HG03439 (cell line): ENCODE measurements around the gene MYO3A.
"Not testable (repeated sequence)": the region's sequence is repeated elsewhere in the genome, so short reads cannot be mapped to it uniquely, and the experiment has no call there.

ENCODE experiments used
- ATAC-seq: cut with Tn5 transposase; IDR thresholded peaks from one replicate; pipeline ENCODE4 v1.9.1; 2021; ENCODE audit warnings: mild to moderate bottlenecking, moderate library complexity; ENCODE audit not compliant: unreplicated experiment

The MYO3A gene

DNA sequence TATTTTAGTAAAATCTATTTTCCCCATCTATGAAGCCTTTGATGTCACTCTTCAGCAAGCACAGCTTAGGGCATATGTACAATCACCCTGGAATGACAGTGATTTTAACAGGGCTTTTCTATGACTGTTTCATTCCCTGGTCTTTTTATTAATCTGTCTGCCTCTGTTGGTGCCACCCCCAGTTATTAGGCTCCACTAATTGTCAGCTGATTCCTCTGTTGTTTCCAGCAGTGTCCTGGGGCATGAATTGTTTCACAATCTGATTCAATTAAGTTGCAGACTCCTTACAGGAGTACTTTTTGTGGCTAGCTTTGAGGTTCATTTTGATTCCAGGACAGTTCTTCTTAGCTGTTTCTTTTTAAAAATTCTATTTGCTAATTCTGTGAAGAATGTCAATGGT, 38.6 kb downstream of the MYO3A start:
- ATAC-seq: no peak

DNA sequence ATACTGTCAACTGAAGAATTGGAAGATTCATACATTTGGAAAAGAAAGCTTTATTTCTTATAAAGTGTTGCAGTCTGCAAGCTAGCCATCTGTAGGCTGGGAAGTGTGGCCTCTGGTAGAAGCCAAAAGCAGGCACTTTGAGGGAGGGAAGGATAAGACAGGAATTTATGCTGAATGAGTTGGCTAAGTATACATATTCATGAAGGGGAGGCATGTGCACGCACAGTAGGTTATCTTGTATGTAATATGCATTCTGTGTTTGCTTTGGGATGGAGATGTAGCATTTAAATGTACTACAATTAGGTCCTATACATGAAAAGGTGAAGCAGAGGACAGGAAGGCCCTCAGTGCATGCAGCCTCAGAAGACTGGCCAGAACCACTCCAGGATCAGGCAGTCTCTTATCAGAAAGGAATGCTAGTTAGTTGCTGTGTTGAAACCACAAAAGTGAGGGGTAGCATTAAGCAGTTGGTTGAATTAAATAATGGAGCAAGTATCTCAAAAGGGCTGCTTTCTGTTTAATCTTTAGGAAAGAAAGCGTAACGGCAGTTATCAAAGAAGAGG, 40.9 kb downstream of the MYO3A start:
- ATAC-seq: no peak

DNA sequence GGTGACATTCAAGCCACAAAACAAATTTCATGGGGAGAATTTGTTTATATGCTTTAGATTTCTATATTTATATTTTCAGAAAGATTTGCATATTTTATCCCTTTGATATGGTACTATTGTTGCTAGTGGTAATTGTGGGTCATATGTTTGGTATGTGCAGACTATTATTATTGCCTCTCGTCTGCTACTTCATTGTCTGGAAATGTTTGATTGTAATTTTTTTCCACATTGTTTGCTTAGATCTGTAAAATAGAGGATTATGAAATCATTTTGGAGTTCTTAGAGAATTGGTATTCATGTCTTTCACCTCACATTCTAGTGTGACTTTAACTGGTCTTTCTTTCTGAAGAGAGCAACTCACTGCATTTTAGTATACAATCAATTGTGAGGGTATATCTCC, 44.7 kb downstream of the MYO3A start:
- no peak for ATAC-seq

DNA sequence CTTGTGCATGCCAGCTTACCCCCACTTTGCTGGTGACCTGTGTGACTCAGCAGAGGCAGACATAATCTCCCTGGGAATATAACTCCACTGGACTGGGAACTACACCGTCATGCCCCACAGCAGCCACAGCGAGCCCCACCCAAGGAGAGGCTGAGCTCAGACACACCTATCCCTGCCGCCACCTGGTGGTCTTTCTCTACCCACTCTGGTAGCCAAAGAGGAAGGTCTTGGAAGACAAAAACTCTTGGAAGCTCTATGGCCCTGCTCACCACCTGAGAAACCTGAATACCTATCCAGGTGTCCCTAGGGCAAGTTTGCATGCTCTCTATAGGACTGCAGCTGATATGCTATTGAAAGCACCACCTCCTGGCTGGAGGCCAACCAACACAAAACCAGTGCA, 48.1 kb downstream of the MYO3A start:
- no peak for ATAC-seq

DNA sequence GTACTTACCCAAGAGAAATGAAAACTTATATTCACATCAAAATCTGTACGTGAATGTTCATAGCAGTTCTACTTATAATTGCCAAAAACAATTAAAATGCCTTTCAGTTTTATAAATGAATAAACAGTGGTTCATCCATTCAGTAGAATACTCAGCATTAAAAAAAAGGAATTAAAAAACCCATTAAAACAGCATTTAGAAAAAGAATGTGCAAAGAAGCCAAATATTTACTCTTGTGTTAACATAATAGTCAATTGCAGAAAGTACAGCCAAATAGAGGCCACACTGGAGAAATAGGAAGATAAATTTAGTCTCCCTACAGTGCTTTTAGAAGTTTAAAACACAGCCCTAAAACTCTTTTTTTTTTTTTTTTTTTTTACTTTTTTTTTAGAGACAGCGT, 54.6 kb downstream of the MYO3A start:
- no peak for ATAC-seq

DNA sequence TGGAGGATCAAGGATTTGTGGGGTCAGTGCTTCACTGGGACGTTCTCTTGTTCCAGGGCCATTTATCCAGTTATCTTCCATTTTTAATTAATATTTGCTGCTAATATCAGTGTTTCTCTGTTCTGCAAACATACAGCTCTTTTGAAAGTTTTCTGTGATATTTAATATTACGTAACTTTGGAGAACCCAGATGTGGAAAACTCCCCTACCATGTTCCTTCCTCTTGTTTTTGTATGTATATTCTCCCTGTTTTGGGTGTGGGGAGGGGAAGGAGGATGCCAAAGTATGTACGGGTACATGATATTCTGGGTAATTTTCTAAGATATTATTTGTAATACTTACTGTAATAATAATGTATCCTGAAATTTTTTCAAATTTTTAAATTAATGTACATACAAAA, 55.9 kb downstream of the MYO3A start:
- no peak for ATAC-seq

DNA sequence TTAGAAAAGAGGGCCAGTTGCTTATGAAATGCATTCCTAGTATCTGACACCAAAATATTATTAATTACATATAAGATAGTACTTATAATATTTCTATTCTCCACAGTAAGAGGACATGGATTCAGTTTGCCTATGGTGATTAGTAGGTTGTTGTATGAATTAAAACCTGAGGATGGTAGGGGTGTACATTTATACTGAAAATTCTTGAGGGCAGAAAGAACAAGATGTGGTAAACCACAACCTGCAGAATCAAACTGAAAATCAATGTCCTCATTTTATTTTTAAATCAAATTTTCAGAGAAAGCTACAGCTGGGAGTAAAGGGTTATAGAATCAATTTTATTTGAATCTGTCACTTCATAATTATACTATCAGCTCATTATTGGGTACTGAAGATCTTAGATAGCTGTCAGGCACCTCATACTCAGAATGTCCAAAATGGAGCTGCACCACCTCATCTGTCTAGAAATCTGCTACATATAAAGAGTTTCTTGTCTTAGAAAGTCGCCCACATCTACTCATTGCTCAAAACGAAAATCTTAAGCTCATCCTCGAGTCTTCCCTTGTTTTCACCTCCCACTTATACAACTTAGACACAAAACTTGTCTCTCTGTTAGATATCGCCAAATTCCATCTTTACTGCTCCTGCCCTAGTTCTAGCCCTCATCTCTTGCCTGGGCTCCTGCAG, 65.4 kb downstream of the MYO3A start:
- ATAC-seq: no peak

DNA sequence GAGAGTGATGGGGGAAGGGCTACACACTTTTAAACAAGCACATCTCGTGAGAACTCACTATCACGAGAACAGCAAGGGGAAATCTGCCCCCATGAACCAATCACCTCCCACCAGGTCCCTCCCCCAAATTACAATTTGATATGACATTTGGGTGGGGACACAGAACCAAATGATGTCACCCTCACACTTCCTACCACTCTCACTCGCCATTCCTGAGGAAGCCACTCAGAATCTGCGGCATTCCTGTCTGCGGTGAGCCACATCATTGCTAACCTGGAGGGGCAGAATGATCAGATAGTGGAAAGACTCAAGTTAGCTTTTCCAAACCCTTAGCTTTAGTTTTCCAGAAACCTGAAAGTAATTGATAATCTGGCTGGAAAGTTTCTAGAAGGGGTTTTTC, 66.9 kb downstream of the MYO3A start:
- ATAC-seq: no peak

DNA sequence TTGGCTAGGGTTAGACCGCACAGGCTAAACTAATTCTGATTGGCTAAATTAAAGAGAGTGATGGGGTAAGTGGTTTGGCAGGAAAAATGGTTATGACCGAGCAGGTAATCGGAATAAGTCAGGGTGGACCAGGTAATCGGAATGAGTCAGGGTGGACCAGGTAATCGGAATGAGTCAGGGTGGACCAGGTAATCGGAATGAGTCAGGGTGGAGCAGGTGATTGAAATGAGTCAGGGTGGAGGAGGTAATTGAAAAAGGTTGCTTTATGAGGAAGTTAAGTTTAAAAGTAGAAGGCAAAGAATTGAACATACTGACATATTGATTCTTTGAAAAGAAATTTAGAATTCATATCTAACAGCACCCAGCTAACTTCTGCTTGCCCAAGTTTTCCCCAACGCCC, 68.4 kb downstream of the MYO3A start:
- not testable (repeated sequence) for ATAC-seq

DNA sequence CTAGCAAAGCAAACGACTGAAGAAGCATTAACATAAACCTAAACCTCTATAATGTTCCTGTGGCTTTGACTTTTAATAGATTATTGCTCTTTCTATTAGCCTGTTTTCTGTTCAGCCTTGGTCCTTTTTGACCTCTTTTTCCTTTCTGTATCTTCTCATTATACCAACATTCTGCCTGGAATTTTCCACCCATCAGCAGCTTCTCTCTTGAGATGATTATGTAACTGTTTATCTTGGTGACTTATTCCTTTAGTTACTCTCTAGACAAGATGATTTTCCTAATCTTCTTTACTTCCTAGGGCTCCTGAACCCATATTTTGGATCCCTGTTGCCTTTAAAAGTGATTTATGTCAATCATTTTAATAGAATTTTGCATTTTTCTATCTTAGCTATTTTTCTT, 81.1 kb downstream of the MYO3A start:
- ATAC-seq: no peak

DNA sequence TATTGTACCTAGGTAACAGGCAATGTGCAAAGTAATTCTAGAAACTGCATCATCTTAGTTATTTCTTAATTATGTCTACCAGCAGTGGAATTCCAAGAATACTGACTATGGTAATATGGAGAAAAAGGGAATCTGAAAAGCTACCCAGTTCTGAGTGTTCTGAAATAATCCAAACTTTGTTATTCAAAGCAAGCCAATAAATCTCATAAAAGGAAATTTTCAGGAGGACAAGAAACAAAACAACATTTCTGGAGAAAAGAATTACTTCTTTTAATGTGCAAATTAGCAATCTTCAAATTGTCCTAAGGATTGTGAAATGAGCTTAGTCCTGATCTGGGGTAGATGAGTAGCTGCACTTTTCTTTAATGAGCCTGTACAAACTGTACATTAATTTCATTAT, 88.8 kb downstream of the MYO3A start:
- ATAC-seq: no peak

DNA sequence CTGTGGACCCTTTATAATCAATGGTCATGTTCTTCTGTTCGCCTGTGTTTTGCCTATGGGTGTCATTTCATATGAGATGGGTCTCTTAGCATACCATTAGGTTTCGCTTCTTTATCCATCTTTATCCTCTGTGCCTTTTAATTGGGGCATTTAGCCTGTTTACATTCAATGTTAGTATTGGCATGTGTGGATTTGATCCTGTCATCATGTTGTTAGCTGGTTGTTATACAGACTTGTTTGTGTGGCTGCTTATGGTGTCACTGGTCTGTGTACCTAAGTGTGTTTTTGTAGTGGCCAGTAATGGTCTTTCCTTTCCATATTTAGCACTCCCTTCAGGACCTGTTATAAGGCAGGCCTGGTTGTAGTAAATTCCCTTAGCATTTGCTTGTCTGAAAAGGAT, 90.3 kb downstream of the MYO3A start:
- ATAC-seq: no peak

DNA sequence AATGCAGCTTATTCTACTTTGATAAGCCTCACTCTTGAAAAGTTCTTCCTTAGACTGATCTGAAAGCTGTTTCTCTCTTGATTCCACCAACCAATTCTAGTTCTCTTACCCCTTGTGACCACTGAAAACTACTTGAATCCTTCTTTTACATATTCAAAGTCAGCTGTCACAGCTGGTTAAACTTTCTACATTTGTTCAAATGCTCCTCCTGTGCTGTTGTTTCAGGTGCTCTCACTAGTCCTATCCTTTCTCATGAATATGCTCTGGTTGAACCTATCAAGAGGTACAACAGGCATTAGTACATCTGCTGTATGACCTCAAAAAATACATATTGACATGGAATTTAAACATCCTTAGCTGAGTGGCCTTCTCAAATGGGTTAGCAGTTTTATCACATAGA, 91.5 kb downstream of the MYO3A start:
- no peak for ATAC-seq

DNA sequence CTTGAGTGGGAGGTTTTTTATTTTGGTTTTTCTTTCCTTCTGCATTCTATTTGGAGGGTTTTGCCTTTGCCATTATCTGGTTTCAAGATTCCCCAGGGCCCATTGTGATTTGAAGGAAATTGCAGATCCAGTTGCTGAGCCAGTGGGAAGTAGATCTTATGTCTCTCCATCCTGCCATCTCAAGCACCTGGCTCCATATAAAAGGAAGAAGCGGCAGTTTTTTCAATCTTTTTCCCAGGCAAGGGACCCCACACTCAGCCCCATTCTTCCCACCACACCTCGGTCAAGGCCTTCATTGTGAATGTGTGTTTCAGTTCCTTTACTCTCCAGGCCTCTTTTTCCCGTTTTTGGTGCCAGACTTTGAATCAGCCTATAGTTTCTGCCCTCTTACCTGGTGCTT, 95.8 kb downstream of the MYO3A start:
- ATAC-seq: no peak

DNA sequence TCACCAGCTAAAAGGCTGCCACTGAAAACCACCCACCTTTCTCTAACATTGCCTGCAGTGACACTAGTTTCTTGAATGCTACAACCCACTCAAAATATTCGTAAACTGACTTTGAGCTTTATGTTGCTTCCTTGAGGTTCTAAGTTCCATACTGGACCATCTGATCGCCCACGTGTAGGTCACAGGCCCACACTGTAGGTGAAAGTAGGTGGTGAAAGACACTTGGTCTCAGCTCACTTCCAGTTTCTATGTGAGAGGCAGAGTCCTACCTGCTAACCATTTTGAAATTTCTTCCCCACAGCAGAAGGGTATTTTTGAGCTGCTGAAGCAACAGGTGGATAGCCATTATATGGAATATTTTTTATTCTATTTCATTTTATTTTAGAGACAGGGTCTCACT, 97.3 kb downstream of the MYO3A start:
- no peak for ATAC-seq

DNA sequence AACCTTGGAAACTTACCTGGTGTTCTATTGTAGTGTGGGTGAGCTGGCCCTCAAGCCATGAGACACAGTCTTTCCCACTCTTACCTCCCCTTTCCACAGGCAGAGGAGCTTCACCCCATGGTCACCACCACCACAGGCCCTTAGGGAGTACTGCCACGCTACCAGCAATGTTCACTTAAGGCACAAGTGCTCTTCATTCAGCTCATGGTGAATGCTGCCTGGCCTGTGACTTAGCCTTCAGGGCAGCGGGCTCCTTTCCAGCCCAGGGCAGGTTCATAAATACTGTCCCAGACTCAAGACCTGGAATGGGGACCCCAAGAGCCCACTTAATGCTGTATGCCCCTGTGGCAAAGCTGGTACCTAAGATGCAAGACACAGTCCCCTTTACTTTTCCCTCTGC, 109.4 kb downstream of the MYO3A start:
- ATAC-seq: no peak

DNA sequence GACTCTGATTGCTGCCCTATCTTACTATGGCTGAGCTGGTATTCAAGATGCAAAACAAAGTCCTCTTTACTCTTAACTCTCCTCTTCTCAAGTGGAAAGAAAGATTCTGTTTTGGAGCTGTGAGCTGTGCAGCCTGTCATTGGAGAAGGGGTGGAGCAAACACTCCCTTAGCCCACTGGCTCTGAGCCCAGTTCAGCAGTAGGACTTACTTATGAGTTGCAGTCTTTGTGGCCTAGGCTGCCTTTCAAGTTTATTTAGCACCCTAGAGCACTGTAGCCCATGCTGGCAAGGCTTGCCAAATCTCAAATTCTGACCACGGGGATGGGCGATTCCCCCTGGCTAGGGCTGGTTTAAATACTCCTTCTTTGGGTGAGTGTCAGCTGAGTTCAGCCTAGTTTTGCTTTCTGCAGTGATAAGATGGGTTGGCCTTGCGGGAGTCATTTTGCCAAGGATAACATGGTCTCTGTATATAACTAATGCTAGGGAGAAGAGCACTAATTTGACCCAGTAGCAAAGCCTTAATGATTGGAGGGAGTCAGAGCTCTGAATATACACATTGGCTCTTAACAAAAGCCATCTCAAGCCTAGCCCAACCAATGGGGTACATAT, 110.2 kb downstream of the MYO3A start:
- no peak for ATAC-seq

DNA sequence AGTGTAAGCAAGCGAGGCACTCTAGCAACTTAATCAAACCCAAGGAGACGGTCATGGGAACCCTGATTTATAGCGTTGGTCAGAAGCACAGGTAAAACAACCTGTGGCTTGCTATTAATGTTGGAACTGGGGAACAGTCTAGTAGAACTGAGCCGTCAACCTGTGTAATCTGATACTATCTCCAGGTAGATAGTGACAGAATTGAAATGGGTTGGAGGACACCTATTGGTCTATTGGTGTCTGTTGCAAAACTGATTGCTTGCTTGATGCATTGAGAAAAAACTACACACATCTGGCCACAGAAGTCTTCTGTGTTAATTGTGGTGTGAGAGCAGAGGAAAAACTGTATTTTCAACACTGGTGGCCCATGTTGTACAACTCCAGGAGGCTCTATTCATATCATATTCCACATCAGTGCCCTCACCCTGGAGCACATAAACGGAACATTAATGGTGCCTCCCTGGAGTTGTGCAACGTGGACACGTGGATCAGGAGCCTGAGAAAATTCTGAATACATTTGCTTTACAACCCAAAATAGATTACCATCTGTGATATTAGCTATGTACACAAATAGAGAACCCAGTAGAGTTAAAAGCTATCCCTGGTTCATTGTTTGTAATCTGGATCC, 112.2 kb downstream of the MYO3A start:
- ATAC-seq: no peak

DNA sequence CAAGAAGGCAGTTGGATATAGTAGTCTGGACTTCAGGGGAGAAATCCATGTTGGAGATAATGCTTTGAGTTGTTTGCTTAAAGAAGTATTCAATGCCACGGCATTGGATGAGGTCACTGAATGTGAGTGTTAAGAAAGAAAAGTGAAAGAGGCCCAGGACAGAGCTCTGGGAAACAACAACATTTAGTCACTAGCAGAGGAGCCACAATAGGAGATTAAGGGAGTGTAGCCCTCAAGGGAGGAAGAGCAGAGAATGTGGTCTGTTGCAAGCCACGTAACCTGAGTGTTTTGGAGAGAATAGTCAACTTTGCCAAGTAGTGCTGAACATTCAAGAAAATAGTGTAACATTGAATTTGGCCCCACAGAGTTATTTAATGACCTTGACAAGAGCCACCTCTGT, 114.7 kb downstream of the MYO3A start:
- no peak for ATAC-seq

DNA sequence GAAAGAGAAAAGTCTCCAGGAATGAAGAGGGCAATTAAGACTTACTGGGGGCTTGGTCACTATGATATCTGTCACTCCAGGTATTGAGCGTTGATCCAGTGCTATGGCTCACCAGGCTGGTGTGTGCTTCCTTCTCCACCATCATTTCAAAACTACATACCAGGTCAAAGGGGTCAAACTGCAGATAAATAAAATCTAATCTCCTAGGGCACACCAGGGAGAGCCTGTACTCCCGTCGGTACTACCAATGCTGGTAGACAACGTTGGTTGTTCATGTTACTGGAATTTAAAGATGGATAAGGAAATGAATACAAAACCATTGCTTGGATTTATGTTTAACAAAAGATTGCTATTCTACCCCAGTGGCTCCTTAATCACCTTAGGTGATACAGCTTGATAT, 118.3 kb downstream of the MYO3A start:
- no peak for ATAC-seq

DNA sequence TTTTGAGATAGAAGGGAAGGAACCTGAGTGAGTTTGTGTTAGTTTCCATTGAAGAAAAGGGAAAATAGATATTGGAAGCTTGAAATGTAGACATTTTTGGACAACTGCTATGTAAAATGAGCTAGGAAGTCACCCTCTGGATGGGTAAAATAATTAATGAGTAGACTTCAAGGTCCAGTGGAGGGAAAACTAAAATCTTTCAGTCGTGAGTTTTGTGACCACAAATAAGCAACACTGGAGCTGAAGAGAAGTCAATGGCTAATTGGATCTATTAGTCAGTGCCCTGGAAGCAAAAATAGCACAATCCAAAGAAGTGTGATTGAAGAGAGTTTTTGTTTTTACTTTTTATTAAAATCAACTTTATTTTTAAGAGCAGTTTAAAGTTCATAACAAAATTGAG, 123.4 kb downstream of the MYO3A start:
- no peak for ATAC-seq

DNA sequence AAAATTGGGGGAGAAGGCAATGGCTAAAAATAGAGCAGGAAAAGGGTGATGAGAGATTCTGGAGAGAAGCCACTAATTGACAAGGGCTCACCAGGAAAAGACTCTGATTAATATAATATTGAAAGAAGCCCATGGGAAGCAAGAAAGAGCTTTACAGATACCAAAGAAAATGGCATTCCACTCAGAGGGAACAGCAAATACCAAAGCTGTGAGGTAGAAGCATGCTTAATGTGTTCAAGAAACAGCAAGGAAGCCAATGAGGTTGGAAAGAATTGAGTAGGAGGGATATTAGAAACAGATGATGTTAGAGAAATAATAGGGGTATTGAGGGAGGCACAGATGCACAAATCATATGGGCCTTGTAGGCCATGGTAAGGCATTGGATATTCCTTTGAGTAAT, 130.1 kb downstream of the MYO3A start:
- ATAC-seq: no peak
